OCI-M2 (cell line): ENCODE data around the gene DSG3.
"Not testable (repeated sequence)": the region's sequence is repeated elsewhere in the genome, so short reads cannot be mapped to it uniquely, and the experiment has no call there.

Source experiments
- DNase-seq: peaks from one replicate; lab custom pipeline; 2025; ENCODE audit not compliant: unreplicated experiment; lab: John Stamatoyannopoulos, UW

Gene DSG3

DNA sequence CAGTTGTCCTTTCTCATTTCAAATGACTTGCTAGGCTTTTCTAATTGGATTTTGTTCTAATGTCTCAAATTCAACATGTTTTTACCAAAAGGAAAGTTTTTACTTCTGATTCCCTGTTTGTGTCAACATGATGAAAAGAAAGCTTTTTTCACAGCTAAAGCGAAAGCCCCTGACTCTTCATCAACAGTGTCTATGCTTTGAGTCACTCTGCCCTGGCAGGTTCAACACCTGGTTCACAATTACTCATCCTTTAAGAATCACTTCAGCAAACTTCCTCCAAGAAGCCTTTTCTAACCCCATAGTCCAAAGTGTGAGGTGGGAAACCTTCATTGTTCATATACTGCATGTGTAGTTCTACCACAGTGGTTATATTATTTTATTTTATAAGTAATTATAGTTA is 42.8 kb downstream of the DSG3 start:
- no peak for DNase-seq

DNA sequence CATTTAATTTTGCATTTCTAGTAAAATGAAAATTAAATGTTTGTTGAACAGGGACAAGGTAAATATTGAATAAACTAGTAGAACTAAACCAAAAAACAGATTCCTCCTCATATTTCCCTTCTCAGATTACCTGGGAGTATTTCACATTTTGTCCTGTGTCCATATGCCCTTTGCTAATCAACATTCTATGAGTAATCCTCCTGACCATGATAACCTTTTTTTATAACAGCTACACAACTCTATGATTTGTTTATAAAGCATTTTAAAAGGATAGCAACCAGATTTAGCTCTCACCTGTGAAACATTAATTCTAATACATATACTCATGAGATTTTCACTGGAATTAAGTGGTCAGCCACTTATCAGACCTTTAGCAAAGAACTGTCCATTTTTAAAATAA is 43.3 kb downstream of the DSG3 start:
- no peak for DNase-seq

DNA sequence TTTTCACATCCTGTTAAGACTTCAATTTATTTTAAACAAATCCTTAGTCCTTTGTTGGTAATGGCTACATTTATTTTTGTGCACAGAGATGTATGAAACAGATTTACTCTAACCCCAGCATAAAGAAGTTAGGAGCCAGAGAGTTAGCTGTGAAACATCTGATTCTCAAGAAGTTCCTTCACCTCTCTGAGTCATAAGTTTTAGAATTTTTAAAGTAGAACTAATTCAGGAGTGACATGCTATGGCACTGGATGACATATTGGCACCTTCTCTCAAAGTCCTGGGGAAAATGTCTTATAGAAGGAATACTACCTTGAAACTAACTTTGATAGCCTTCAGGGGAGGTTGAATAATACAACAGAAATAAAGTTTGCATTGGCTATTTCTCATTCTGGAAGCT is 44.0 kb downstream of the DSG3 start:
- no peak for DNase-seq

DNA sequence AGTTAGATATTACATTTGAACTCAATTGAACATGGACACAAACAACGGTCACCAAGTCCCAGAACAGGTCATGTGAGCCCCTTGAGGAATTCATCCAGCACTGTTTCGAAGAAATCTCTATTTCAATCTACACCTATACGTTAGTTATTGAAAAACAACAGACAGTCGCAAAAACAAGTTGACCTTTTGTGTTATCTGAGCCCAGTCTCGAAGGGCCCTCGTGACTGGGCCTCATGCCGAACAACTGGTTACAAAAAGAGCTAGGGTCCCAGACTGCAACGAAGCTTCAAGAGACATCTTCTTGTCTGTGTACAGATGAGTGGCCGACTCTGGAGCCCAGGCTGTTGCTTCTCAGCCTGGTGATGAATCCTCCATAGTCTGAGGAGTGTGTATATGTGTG is 45.1 kb downstream of the DSG3 start:
- DNase-seq = no peak

DNA sequence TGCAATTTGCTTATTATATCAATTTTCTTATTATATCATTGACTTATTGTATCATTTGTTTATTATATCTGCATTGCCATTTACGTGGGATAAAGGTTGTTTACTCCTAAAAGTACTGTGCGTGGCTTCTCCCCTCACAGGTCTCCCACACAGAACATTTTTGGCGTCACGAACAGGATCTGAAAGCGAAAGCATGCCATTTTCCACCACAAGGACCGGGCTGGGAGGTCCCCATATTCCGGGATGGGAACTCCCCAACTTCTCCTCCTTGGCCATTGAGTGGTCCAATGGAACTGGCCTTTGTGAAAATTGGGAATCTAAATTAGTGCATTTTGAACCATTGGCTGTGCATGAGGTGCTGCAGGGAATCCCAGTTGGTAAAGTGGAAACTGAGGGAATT is 45.6 kb downstream of the DSG3 start:
- DNase-seq = no peak

DNA sequence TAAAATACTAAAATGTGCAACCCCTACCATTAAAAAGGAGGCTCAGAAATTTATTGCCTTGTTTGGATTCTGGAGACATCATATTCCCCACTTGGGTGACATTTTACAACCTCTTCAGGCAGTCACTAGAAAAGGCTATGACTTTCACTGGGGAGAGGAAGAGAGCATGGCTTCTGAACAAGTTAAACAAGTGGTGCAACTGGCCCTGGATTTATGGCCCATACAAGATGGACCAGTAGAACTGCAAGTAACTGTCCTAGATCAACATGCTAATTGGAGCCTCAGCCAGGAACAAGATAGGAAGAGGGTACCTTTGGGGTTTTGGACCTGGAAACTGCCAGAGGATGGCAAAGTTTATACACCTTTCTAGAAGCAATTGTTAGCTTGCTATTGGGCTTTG is 46.4 kb downstream of the DSG3 start:
- no peak for DNase-seq

DNA sequence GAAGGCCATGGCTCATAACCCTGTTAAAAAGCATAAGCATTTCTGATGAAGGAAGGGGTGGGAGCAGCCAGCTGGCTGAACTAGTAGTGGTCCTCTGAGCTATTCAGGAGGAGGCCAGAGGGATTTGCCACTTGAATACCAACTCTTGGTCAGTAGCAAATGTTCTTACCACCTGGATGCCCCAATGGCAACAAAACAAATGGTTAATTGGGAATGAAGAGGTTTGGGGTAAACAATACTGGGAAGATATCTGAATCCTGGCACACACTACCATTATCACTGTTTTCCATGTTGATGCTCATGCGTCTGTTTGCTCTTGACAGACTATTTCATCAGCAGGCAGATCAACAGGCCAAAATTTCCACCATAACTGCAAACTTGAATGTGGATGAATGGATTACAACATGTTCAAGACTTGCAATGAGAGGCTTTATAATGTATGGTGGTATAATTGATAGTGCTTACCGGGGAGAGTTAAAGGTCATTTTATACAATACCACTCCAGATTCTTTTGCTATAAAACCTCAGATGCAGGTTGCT is 47.2 kb downstream of the DSG3 start:
- DNase-seq = not testable (repeated sequence)

DNA sequence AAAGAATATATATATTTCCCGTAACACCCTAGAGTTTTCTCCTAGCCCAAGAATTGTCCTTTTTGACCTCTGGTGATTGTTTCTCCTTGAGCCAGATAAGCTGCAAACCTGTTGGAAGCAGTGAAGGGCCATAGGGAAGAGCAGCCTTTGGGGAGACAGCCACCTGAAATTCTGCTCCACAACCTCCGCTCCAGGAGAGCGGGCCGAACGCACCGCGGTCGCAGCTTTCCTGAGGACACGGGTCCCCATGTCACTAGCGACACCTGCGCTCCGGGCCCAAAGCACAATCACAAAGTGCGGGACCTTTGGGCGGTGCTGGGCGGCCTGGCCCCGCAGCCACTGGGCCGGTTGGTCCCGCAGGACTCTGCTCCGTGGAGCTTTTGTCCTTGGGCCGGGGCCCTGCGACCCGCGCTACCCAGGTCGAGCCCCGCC is 49.9 kb downstream of the DSG3 start:
- DNase-seq = no peak

DNA sequence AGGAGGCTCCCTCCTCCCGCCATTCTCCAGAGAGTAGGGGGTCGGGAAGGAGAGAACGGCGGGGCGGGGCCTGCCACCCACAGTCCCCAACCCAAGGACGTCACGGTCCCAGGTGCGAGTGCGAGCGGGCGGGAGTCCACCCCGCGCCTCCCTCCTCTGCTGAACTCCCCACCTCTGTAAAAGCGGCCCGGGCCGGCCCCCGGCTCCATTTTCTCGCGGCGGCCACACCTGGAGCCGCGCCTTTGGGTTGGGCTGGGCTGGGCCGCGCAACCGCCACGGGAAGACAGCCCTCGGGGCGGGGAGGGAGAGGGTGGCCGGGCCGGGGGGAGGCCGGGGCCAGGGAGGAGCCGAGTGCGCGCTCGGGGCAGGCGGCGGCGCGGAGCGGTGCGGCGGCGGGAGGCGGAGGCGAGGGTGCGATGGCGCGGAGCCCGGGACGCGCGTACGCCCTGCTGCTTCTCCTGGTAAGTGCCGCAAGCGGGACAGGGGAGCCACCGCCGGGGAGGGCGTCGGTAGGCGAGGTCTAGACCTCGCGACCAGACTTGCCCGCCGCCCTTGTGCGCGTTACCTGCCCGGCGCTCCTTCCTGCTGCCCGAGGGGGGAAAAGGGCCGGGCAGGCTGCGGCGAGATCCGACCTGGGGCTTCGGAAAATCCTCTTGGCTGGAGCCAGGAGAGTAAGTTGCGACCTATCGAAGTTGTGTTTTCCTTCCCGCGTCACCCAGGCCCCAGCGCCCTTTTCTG is 50.5 kb downstream of the DSG3 start, which contains the start of gene DSG2:
Gene DSG2, plus strand, starts transcription at position 342 of the 738 bp plus-strand sequence. Its CDS starts 75 bp downstream, at position 417.
- no peak for DNase-seq

DNA sequence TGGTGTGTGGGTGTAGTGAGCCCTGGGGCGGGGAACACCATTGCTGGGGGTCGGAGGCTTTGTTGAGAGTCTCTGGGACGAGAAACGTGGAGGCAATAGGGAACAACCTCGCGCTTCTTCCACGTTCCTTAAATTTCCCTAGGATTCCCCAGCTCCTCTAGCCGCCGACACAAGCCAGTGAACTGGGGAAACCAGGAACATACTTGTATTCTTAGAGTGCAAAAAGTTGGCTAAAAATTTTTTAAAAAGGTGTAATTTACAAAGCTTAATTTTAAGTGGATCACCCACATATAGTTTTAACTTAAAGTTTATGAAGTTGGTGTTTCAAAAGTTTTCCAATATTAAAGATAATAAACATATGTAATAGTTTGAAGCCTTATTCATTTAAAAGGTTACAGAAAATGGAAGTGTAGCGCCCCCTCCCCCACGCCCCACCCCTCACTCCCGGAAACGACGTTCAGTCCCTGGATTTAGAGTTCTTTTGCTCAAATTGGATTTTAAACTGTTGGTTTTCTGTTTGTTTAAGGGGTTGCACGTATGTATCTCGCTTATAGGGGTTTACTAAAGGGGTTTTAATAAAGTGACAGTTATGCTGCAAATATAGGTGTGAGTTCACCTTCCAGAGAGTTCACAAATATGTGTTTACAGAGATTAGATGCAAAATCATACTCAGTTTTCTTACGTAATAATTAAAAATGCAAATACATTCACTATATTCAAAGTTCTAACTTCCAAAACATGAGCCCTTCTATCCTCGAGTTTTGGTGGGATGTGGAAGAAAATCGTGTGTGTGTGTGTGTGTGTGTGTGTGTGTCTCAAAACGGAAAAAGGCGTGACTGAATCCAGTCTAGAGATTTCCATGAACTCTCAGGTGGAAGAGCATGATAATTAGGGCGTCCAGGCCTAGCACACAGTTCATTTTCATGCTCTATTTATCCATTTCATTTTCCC is 51.3 kb downstream of the DSG3 start:
- DNase-seq = no peak

DNA sequence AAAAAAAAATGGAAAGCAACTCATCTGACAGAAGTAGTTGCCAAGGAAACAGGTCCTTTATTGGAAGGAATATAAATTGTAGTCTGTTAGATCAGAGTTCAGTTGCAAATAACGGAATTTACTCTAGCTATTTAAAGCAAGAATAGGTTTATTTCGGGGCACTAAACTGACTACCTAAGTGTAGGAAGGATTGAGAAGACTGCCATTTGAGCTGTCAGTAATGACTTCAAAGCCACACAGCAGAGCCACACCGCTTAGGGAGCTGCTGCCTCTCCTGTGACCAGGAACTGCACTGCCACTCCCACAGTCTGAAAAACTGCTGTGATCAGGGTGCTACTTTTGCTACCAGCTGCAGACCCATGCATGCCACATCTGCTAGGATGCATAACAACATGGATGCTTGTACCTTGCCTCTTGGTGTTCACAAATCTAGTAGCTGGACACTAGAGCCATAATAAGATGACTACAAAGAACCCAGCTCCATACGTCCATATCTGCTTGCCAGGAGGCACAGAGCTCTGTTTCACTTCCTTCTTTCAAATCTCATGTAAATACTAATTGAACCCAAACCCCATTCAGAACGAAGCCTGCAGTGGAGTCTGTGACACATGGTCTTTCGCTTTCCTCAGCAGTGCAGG is 52.6 kb downstream of the DSG3 start:
- no peak for DNase-seq

DNA sequence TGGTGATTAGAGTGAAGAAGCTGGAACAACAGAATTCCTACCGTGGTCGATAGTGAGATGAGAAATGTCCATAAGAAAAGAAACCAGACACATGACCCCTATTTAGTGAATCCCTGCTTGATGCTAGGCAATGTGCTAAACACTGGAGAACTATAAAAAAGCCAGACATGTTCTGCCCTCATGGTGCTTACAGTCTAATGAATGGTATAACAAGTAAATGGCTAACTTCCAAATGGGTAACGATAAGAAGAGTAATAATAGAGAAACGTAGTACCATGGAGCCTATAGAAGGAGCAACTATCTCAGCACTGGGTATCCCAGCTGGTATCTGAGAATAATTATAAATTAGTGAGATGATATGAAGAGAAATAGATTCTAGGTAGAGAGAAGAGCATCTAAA is 55.5 kb downstream of the DSG3 start:
- DNase-seq = no peak

DNA sequence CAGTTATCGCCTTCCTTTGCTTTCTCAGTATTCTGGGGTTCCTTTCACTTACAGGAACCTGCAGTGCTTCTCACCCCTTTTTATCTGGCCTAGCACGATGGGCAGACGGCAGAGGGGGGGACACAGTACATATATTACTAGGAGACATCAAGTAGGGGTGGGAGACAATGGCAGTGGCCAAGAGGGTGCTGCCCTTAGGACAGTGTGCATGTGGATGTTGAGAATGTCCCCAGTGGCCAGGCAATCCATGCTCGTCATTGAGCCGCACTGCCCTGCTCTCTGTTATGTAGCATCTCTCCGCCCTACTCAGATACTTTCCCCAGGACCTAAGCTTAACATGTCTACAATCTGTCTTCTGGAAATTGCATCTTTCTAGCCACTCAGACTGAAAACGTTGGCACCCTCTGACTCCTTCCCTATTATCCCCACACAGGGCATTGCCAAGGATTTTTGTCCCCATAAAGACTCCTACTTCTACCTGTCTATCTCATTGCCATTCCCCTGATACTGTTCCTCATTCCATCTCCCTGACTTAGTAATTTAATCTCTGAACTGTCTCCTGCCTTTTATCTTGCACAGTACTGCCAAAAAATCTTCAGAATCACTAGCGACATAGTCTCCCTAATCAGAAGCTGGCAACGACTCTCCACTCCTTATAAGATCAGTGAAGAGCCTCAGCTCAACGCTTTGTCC is 57.1 kb downstream of the DSG3 start:
- DNase-seq = no peak

DNA sequence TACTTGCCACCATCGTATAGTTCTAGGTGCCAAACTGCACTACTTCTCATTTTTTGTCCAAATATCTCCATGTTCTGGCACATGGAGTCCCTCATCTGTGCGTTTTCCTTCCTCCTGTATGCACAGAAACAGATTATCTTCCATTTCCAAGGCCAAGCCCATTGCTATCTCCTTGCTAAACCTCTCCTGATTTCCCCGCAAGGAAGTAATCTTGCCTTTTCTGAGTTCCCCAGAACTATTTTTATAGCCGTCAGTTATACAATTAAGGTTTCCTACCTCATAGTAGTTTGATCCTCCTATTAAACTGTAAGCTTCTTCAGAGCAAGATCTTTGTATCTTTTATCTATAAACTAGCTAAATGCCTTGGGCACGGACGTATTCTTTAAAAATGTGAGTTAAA is 57.6 kb downstream of the DSG3 start:
- DNase-seq = no peak

DNA sequence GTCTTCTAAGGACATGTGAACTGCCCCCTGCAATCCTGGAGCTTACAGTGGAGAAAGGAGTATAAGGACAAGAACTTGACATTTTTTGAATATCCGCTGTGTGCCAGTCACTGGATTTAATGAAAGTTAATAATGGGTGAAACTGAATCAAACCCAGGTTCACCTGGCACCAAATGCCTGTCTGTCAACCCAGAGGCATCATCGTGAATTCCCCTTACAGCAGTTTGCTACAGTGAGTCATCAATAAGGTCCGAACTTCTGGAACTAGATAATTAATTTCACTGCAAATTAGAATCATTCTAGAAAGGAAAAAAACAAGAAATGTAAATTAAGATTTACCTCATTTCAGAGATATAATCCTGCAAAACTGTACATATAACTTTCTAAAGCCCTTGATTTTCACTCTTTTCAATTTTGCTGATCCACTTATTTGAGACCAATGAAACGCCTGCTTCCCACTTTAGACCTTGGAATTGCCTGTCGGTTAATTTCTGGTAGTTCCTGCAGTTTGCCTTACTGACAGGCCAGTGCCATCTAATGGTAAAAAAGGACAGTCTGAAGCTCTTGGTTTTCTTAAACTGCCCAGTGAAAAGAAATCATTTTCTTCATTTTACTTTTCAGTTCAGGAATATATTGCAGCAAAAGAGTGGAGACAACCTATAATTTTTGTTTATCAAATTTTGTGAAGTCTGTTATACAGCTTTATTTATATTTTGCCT is 58.6 kb downstream of the DSG3 start:
- DNase-seq = no peak

DNA sequence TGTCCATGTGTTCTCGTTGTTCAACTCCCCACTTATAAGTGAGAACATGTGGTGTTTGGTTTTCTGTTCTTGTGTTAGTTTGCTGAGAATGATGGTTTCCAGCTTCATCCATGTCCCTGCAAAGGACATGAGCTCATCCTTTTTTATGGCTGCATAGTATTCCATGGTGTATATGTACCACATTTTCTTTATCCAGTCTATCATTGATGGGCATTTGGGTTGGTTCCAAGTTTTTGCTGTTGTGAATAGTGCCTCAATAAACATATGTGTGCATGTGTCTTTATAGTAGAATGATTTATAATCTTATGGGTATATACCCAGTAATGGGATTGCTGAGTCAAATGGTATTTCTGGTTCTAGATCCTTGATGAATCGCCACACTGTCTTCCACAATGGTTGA is 59.6 kb downstream of the DSG3 start:
- not testable (repeated sequence) for DNase-seq

DNA sequence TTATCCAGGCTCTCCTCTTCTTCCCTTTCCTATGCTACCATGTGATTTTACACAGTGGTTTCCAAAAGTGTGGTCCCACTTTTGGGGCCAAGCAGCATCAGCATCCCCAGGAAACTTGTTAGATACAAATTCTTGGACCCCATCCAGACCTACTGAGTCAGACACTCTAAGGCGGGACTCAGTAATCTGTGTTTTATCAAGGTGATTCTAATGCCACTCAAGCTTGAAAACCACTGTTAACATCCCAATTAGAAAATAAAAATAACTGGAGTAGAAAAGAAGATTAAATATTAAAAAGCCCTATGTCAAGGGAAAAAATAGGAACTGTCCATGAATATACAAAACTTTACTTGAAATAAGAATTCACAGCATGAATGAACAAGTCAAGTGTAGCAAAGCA is 61.2 kb downstream of the DSG3 start:
- DNase-seq = no peak

DNA sequence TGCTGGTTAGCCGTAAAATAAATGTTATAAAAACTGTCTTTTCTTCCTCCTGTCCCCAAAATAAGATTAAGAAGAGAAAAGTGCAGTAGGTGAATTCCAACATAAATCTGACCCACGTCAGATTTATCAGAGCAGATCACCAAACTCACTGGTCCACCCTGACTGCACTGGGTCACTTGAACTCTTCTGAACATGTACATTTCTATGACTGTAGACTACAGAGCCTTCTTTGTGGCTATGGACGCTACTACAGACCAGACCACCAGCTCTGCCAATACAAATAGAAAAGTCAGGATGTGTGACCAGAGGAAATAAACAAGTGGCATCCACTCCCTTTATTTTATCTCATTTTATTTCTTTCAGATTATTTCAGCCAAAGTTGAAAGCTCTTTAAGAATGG is 62.0 kb downstream of the DSG3 start:
- DNase-seq = no peak

DNA sequence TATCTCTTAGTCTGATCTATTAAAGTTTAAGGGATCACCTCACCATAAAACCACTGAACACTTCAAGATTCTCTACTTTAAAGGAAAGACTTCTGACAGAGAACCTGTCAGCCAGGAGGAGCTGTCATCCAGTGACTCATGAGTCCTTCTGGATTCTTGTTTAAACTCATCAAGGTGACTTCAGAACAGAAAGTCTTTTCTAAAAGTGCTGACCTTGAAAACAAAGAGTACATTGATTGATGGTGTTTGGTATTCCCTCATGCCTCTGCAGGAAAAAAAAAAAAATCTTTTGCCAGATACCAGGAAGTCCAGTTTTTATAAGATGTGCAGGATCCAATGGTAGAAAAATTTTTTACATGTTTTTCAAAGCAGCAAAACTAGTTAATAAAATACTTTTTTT is 62.8 kb downstream of the DSG3 start:
- DNase-seq = no peak

DNA sequence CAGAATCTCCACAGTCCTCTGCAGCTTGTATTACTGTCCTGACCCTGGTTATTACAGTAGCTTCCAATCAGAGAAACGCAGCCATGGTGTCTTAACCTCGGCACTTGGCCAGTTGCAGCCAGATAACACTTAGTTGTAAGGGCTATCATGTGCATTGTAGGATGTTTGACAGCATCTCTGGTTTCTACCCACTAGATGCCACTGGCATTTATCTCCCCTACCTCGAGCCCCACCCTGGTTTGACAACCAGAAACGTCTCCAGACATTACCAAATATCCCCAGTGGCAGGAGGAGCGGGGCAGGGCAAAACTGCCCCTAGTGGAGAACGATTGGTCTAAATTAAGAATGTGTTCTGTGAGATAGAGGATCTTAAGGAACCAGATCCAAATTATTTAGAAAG is 63.6 kb downstream of the DSG3 start:
- DNase-seq = no peak
